ENCODE results near the gene ILDR1.

Gene ILDR1

GRCh38 chr3:121998611-121999473, 23.2 kb downstream of the ILDR1 start:
- TF ChIP-seq TAF1 (IDR thresholded peaks at IDR 0.05; ENCODE audit: borderline replicate concordance, low read depth, low read length) = no peak
- TF ChIP-seq POLR2A (IDR thresholded peaks at IDR 0.05; ENCODE audit: low read depth, low read length) = no peak
- no peak for TF ChIP-seq POLR2AphosphoS5 (IDR thresholded peaks at IDR 0.05; ENCODE audit: low read depth, low read length)
- DNase-seq (ENCODE audit: insufficient read length) (no peak), FAIRE-seq (peak; percentile 79)

DNA sequence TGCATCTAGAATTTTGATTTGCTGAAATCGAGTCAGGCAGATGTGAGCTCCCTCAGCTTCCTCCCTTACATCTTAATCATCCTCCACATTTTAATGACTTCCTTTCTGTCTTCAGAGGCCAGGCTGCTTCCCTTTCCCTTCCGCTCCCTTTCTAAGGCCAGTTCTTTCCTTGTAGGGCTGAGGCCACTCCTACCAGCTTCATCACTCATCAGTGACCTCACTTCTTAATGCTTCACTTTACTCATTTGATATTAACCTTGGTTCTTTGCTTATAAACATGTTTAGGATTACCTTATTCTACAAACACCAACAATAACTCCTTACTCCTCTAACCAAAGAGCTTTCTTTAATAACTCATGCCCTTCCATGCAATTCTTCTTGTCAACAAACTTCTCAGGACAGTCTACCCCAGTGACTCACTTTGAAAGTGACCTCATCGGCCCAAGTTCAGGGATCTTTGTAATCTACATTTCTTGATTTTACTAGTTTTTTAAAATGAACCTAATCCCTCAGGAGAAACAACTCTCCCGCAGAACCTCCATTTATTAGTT, 23.9 kb downstream of the ILDR1 start:
- peak; percentile 86 for FAIRE-seq
- no peak for TF ChIP-seq TAF1 (IDR thresholded peaks at IDR 0.05; ENCODE audit: borderline replicate concordance, low read depth, low read length)
- no peak for TF ChIP-seq POLR2AphosphoS5 (IDR thresholded peaks at IDR 0.05; ENCODE audit: low read depth, low read length)
- TF ChIP-seq POLR2A (IDR thresholded peaks at IDR 0.05; ENCODE audit: low read depth, low read length) = no peak
- DNase-seq (ENCODE audit: insufficient read length) = no peak

DNA sequence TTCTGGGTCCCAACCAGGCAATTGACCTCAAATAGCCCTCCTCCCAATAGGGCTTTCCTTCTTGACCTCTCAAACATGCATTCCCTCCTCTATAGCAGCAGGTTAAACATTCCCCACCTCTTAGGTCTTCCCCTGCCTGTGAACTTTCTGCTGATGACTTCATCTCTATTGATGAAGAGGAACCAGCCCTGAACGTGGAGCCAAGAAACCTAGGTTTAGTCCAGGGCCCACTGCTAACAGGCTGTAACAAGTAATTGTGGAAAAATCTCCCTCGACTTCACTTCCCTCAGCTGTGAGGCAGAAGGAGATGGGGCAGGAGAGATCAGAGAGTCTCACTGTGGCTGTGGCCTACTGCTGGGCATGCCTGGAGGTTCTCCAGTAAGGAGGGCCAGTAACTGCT, 24.7 kb downstream of the ILDR1 start:
- FAIRE-seq (peak; percentile 73), DNase-seq (ENCODE audit: insufficient read length) (no peak)
- TF ChIP-seq POLR2AphosphoS5 (IDR thresholded peaks at IDR 0.05; ENCODE audit: low read depth, low read length) (no peak), TAF1 (IDR thresholded peaks at IDR 0.05; ENCODE audit: borderline replicate concordance, low read depth, low read length) (no peak), POLR2A (IDR thresholded peaks at IDR 0.05; ENCODE audit: low read depth, low read length) (no peak)

DNA sequence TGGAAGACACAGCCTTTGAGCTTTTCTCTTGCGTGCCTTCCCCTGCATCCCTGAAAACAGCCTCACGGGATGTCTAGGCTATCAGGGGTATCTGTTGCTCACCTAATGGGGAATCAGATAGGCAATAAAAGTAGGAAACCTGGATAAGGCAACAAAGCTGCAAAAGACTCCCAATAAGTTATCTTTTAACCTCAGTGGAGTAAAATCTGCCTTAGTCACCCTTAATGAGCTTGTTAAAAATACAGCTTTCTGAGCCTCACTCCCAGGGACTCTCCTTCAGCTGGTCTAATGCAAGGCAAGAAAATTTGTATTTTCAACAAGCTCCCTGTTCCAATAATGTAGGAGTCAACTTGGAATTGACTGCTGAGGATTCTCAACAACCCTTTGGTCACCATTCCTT, 25.6 kb downstream of the ILDR1 start:
- no peak for FAIRE-seq
- DNase-seq (ENCODE audit: insufficient read length) = no peak
- TF ChIP-seq POLR2AphosphoS5 (IDR thresholded peaks at IDR 0.05; ENCODE audit: low read depth, low read length) = no peak
- TF ChIP-seq POLR2A (IDR thresholded peaks at IDR 0.05; ENCODE audit: low read depth, low read length) = no peak
- no peak for TF ChIP-seq TAF1 (IDR thresholded peaks at IDR 0.05; ENCODE audit: borderline replicate concordance, low read depth, low read length)

DNA sequence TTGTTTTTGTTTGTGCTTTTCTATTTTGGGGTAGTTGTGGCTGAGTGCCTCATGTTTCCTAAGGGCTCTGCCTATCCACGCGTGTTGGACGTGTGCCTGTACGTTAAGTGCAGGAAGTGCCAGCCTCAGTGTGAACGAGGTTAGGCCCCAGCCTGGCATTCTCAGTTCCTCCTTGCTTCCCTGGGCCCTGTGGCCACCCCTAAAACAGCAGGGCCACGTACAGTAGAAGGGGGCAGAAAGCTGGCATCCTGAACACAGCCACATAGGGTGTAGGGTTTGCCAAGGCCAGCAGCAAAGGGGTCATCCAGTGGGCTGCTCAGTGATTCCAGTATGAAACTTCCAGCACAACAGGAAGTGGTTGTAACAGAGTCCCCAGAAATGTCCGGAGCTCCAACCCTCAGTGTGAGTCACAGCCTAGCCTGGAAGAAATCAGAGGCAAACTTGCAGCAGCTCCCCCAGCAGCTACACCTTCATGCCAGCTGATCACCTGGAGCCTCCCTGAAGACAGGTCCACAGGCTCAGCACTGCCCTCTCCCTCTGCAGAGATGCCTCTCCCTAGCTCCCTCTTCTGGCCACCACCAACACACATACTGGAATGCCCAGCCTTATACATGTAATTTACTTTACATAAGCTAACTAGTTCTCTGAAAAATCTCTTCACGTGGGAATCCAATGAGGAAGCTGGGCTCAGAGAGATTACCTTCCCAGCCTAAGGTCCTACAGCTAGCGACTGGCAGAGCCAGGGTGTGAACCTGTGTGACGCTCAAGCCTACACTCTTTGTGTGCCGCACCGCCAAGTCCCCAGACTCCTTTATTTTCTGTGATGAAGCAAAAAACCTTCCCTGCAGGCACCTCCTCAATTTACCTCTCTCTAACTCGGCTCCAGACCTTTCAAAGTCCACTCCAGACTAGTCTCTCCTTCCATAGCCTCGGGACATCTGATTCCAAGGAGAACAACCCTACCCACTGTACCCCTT, 26.6 kb downstream of the ILDR1 start:
- FAIRE-seq (peak; percentile 89), DNase-seq (ENCODE audit: insufficient read length) (no peak)
- TF ChIP-seq TAF1 (IDR thresholded peaks at IDR 0.05; ENCODE audit: borderline replicate concordance, low read depth, low read length) (no peak), POLR2AphosphoS5 (IDR thresholded peaks at IDR 0.05; ENCODE audit: low read depth, low read length) (no peak), POLR2A (IDR thresholded peaks at IDR 0.05; ENCODE audit: low read depth, low read length) (no peak)

GRCh38 chr3:121994551-121994950, 27.5 kb downstream of the ILDR1 start:
- TF ChIP-seq POLR2AphosphoS5 (IDR thresholded peaks at IDR 0.05; ENCODE audit: low read depth, low read length) (no peak), TAF1 (IDR thresholded peaks at IDR 0.05; ENCODE audit: borderline replicate concordance, low read depth, low read length) (no peak), POLR2A (IDR thresholded peaks at IDR 0.05; ENCODE audit: low read depth, low read length) (no peak)
- no peak for DNase-seq (ENCODE audit: insufficient read length)
- FAIRE-seq = no peak

GRCh38 chr3:121992601-121993560, 29.2 kb downstream of the ILDR1 start:
- peak; percentile 94 for FAIRE-seq
- TF ChIP-seq POLR2AphosphoS5 (IDR thresholded peaks at IDR 0.05; ENCODE audit: low read depth, low read length) (no peak), TAF1 (IDR thresholded peaks at IDR 0.05; ENCODE audit: borderline replicate concordance, low read depth, low read length) (no peak), POLR2A (IDR thresholded peaks at IDR 0.05; ENCODE audit: low read depth, low read length) (no peak)
- peak; percentile 40 for DNase-seq (ENCODE audit: insufficient read length)

GRCh38 chr3:121989943-121990342, 32.1 kb downstream of the ILDR1 start:
- no peak for DNase-seq (ENCODE audit: insufficient read length)
- FAIRE-seq = peak; percentile 66
- TF ChIP-seq POLR2AphosphoS5 (IDR thresholded peaks at IDR 0.05; ENCODE audit: low read depth, low read length) (no peak), TAF1 (IDR thresholded peaks at IDR 0.05; ENCODE audit: borderline replicate concordance, low read depth, low read length) (no peak), POLR2A (IDR thresholded peaks at IDR 0.05; ENCODE audit: low read depth, low read length) (no peak)

DNA sequence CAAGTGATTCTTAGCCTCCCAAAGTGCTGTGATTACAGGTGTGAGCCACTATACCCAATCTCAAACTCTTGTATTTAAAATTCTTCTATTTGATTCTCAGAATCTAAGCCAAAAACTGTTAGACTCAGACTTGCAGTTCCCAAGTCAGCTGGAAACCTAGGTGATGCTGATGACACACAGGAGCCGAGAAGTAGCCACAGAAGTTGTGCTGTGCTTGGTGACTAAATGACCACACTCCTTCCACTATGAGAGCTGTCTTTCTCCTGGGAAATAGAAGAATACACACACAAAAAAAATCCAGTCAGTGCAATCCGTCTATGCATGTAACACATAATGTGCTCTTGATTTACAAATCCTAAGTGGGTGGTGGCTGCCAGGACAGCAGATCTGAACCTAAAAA, 33.9 kb downstream of the ILDR1 start:
- FAIRE-seq = no peak
- no peak for DNase-seq (ENCODE audit: insufficient read length)
- no peak for TF ChIP-seq POLR2A (IDR thresholded peaks at IDR 0.05; ENCODE audit: low read depth, low read length)
- no peak for TF ChIP-seq TAF1 (IDR thresholded peaks at IDR 0.05; ENCODE audit: borderline replicate concordance, low read depth, low read length)
- no peak for TF ChIP-seq POLR2AphosphoS5 (IDR thresholded peaks at IDR 0.05; ENCODE audit: low read depth, low read length)

- TF ChIP-seq TAF1 (IDR thresholded peaks at IDR 0.05; ENCODE audit: borderline replicate concordance, low read depth, low read length) (no peak), POLR2A (IDR thresholded peaks at IDR 0.05; ENCODE audit: low read depth, low read length) (no peak), POLR2AphosphoS5 (IDR thresholded peaks at IDR 0.05; ENCODE audit: low read depth, low read length) (no peak)
- FAIRE-seq = no peak
Observed at GRCh38 chr3:121985846-121986245, 36.2 kb downstream of the ILDR1 start.

More at GRCh38 chr3:121985846-121986245, 36.2 kb downstream of the ILDR1 start:
- no peak for DNase-seq (ENCODE audit: insufficient read length)
